Stomach (tissue), 9 donors: ENCODE measurements around the gene POC1B. TPM values are rescaled to one million over a fixed set of nuclear protein-coding genes. Genes with fewer than 3 reads are reported as not detected.

ENCODE experiments used
- DNase-seq, 2 donors: peaks; one replicate each; pipeline versions ENCODE4 v3.0.0 to v3.0.0-alpha.2; 2013 to 2019
- H3K27ac ChIP-seq, 5 donors: fragments of 200-600 bp in 4 of 5; sonication (generic) in 4 of 5; one replicate each; pipeline ENCODE4 v1.5.1; 2013 to 2019; ENCODE audit warnings: mild to moderate bottlenecking in 1 of 5, moderate library complexity in 1 of 5
- H3K27me3 ChIP-seq, 3 donors: fragments of 200-600 bp; sonication (generic); one replicate each; pipeline ENCODE4 v1.5.1; 2017 to 2019; ENCODE audit warnings: mixed run types in 1 of 3
- H3K36me3 ChIP-seq, 4 donors: fragments of 200-600 bp; sonication (generic); 1 replicate in 3 of 4; 2 replicates in 1 of 4; pipeline ENCODE4 v1.5.1; 2016 to 2019
- H3K4me1 ChIP-seq, 4 donors: fragments of 200-600 bp; sonication (generic); one replicate each; pipeline ENCODE4 v1.5.1; 2016 to 2019
- H3K4me3 ChIP-seq, 4 donors: fragments of 200-600 bp; sonication (generic) in 3 of 4; one replicate each; pipeline ENCODE4 v1.5.1; 2016 to 2019; ENCODE audit warnings: mild to moderate bottlenecking in 1 of 4
- H3K9me3 ChIP-seq, 4 donors: fragments of 200-600 bp; sonication (generic); one replicate each; pipeline ENCODE4 v1.5.1; 2016 to 2019
- EP300 ChIP-seq: sonication (generic); formaldehyde crosslinking; IDR thresholded peaks from one replicate; pipeline ENCODE4 v1.6.1; 2017; ENCODE audit warnings: antibody characterized with exemption
- POLR2A ChIP-seq, 4 donors: fragments of 450-650 bp; IDR thresholded peaks; one replicate each; pipeline ENCODE4 v1.6.1; 2016; ENCODE audit warnings: antibody characterized with exemption in 4 of 4, control low read depth in 2 of 4, mild to moderate bottlenecking in 1 of 4, moderate library complexity in 1 of 4
- POLR2AphosphoS5 ChIP-seq, 3 donors: sonication (generic); formaldehyde crosslinking; IDR thresholded peaks; one replicate each; pipeline ENCODE4 v1.6.1; 2016; ENCODE audit warnings: antibody characterized with exemption in 3 of 3
- WGBS, 5 donors: extraction: QIAGEN DNeasy Blood & Tissue Kit in 3 of 5; methylation state at CpG; one replicate each; pipeline versions ENCODE4 v1.1.5 to v1.1.7; 2013 to 2018; 5-methylcytosine and 5-hydroxymethylcytosine counted together
- intact Hi-C: fragments of 100-400 bp; cut with DNase I; formaldehyde crosslinking; loops from one replicate; pipeline ENCODE4 v1.15.1; 2023; ENCODE audit warnings: low total_unique reads
- polyA plus RNA-seq, 3 donors: library from polyadenylated mRNA; stranded (reverse); fragments of 200-250 nt; gene quantifications; one replicate each; pipeline ENCODE4 v1.2.3, GENCODE V29; 2013
- total RNA-seq, 5 donors: library from RNA; depleted of rRNA; stranded (reverse); fragments of >200 nt; gene quantifications; one replicate each; pipeline versions ENCODE4 v1.1.0 to v1.2.3, GENCODE V29; 2014 to 2016
- TF ChIP-seq, protein P1 (sequence below), 7 experiments: fragments of 450-650 bp in 4 of 7; fragments of 200-600 bp in 3 of 7; sonication (generic) in 3 of 7; IDR thresholded peaks; one replicate each; pipeline ENCODE4 v1.5.1; 2016 to 2019; ENCODE audit warnings: antibody characterized with exemption in 7 of 7, control low read depth in 2 of 7, mild to moderate bottlenecking in 1 of 7
- donor health status: healthy with polysubstance abuse.
- donor health status: Bipolar disorder and iron deficiency.
- donor health status: healthy.

POC1B gene
- total and polyA plus RNA-seq, 8 donors = 1.7 to 68.3 (median 18.3) TPM

DNA sequence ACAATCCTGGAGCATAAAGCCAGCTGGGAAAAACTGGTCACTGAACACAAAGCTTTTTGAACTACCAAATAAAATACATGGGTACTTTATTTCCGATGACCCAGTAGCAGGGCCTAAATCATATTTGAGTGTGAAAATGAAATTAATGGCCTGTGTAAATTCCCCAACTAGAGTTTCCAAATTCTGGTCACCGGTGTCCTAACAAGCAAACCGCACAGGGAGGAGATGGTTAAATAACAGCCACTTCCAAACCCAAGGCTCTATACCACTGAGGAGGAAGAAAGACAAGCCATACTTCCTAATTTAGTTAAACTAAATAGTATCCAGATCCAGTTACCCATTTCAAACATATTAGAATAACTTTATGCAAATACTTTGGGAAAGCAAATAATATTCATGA, 133.5 kb downstream of the POC1B start:
- DNase-seq = no peak
- H3K27me3 ChIP-seq = no peaks in the 10 kb centered on the region
- TF ChIP-seq, protein P1, sequence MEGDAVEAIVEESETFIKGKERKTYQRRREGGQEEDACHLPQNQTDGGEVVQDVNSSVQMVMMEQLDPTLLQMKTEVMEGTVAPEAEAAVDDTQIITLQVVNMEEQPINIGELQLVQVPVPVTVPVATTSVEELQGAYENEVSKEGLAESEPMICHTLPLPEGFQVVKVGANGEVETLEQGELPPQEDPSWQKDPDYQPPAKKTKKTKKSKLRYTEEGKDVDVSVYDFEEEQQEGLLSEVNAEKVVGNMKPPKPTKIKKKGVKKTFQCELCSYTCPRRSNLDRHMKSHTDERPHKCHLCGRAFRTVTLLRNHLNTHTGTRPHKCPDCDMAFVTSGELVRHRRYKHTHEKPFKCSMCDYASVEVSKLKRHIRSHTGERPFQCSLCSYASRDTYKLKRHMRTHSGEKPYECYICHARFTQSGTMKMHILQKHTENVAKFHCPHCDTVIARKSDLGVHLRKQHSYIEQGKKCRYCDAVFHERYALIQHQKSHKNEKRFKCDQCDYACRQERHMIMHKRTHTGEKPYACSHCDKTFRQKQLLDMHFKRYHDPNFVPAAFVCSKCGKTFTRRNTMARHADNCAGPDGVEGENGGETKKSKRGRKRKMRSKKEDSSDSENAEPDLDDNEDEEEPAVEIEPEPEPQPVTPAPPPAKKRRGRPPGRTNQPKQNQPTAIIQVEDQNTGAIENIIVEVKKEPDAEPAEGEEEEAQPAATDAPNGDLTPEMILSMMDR (IDR thresholded peaks at IDR 0.05) = no peak
- TF ChIP-seq POLR2A (IDR thresholded peaks at IDR 0.05) (no peak), POLR2AphosphoS5 (IDR thresholded peaks at IDR 0.05) (no peak), EP300 (no peak)
- H3K4me3 ChIP-seq = no peak overlapping the region
- H3K9me3 ChIP-seq = no peaks in the 10 kb centered on the region
- H3K36me3 ChIP-seq = no peaks in the 10 kb centered on the region
- intact Hi-C loops = no loop called here
- no peak overlapping the region for H3K27ac ChIP-seq
- H3K4me1 ChIP-seq = peaks cover 5 to 22% (median 17%) of the 10 kb centered on the region in 4 donors
- 91 to 100% (median 94%) methylated on average over 3 of the region's 3 CpGs for WGBS, 5 donors

DNA sequence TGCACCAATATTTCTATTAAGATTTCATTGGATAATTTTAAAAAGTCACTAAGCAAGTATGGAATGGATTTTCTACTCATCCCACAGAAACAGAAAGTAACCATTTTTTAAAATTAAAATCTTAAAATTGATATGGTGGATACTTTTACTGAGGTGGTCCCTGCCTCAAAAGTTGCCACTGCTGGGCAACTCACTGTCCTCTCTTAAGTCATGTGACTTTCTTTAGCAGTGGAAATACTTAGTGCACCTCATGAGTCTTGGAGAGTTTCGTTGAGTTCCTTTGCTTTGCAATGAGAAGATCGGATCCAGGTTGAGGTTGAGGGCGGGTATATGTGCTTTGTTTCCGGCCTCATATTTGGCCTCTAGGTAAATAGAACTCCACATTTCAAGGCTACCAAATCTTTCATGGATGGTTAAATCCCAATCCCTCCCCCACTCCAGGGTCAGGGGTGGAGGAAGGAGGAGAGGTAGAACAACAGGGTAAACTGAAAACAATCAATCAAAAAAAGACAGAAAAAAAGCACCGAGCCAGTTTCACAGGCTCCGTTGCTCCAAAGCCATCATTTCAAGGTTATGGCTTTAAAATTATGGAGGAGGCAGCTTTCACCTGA, 134.0 kb downstream of the POC1B start:
- Histone ChIP-seq H3K27me3 (no peaks in the 10 kb centered on the region), H3K36me3 (no peaks in the 10 kb centered on the region), H3K9me3 (no peaks in the 10 kb centered on the region), H3K4me1 (peaks cover 5 to 22% (median 17%) of the 10 kb centered on the region in 4 donors), H3K27ac (no peak overlapping the region), H3K4me3 (no peak overlapping the region)
- intact Hi-C loops = no loop called here
- DNase-seq = no peak
- TF ChIP-seq EP300 (no peak), POLR2A (IDR thresholded peaks at IDR 0.05) (no peak), POLR2AphosphoS5 (IDR thresholded peaks at IDR 0.05) (no peak)
- TF ChIP-seq, protein P1 (IDR thresholded peaks at IDR 0.05) = no peak
- WGBS, 5 donors = 90 to 94% (median 92%) methylated on average over 6 of the region's 6 CpGs

DNA sequence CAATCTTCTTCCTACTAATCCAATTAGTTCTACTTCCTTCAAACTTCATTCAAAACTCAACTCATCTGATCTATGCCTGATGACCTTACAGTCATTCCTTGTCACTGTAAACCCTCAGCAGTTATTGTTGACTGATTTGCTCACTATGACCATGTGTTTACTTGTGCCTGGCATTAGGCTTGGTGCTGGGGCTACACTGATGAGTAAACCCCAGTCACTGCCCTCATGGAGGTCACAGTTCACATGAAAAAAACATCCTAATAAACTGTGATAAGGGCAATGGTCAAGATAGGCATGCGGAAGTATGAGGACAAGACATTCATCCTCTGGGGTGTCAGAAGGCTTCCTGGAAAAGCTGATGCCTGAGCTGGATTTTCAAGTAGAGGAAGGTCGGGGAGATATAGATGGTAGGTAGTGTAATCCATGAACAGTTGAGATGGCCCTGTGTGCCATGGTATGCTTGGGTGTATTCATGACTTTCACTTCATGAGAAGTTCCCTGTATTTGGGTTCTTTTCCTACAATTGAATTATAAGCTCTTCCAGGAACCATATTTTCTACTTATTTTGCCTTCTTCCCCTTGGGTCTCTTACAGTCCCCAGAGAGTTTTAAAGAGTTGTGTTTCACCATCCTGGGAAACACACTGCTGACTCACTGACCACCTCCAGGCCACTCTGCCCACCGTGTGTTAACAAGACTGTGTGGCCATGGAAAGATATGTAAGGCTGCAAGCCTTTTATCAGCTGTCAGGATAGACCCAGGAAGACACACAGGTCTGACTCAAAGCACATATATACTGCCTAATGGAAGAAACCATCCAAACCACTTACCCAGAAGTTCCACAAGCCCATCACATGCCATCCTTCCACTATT, 134.8 kb downstream of the POC1B start:
- 63 to 79% (median 74%) methylated on average over 3 of the region's 3 CpGs for WGBS, 5 donors
- Histone ChIP-seq H3K27ac (peak overlapping the region in 4 of 5 donors; percentile 49 to 83 (median 54)), H3K27me3 (no peaks in the 10 kb centered on the region), H3K4me1 (peaks cover 5 to 27% (median 22%) of the 10 kb centered on the region in 4 donors), H3K4me3 (no peak overlapping the region), H3K36me3 (no peaks in the 10 kb centered on the region), H3K9me3 (no peaks in the 10 kb centered on the region)
- intact Hi-C loops = no loop called here
- no peak for DNase-seq
- TF ChIP-seq POLR2A (IDR thresholded peaks at IDR 0.05) (no peak), POLR2AphosphoS5 (IDR thresholded peaks at IDR 0.05) (no peak), EP300 (no peak)
- TF ChIP-seq, protein P1 (IDR thresholded peaks at IDR 0.05) = no peak

DNA sequence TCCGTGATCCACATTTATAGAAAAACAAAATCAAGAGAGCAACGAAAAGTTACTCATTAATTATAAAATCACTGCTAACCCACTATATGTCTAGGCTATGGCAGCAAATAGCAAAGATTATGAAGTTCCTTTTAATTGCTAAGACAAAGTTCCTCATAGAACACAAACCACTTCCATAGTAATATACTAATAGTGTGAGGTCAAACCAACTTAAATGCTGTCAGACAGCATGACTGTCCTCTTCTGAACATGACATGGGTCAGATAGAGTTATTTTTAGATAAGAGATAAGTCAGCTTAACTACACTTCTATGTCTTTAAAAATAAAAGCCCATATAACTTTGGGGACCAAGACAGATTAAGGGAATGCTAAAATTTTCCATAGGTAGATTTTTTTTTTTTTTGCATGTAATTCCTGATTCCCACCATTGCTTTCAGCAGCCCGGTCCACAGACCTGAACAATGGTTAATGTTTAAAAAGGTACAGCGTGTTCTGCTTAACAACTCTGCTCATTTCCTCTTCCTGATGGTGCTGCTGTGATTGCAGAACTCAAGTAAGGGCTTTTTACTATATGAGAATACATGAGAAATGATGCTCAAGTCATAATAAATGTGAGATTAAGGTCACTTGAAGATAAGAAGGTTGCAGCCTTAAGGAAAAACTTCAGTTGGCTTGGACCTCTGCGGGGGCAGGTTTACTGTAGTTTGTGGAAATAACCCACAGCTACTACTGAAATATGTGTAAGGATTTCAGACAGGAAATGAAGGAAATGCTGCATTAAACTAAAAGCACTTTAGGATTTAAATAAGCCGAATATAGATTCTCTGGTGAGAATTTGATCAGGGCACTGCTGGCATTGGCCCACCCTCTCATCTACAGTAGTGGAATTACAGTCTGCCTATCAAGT, 135.8 kb downstream of the POC1B start:
- TF ChIP-seq POLR2AphosphoS5 (IDR thresholded peaks at IDR 0.05) (peak in 2 of 3 donors; percentile 44 to 66), POLR2A (IDR thresholded peaks at IDR 0.05) (no peak), EP300 (no peak)
- TF ChIP-seq, protein P1 (IDR thresholded peaks at IDR 0.05) = no peak
- peak overlapping the region in 4 of 5 donors; percentile 49 to 83 (median 54) for H3K27ac ChIP-seq
- WGBS, 5 donors = 39 to 51% (median 46%) methylated on average over 6 of the region's 6 CpGs
- no peaks in the 10 kb centered on the region for H3K27me3 ChIP-seq
- H3K9me3 ChIP-seq = no peaks in the 10 kb centered on the region
- peak in 1 of 2 donors; percentile 61 for DNase-seq
- intact Hi-C loops = no loop called here
- H3K4me3 ChIP-seq = no peak overlapping the region
- H3K36me3 ChIP-seq = no peaks in the 10 kb centered on the region
- H3K4me1 ChIP-seq = peaks cover 8 to 37% (median 29%) of the 10 kb centered on the region in 4 donors
